H9 (cell line): ENCODE results near the gene PPP1R27. TPM values are rescaled to one million over a fixed set of nuclear protein-coding genes. Genes with fewer than 3 reads are reported as not detected.
A peak's percentile ranks its signal among the peaks of the same experiment; 100 is the strongest.

ENCODE experiments used
- DNase-seq: peaks from one replicate; pipeline ENCODE4 v3.0.0-alpha.2; 2017
- H2AFZ ChIP-seq: one replicate; pipeline ENCODE4 v1.6.1; 2013; ENCODE audit warnings: mild to moderate bottlenecking, low read length, control low read depth, moderate library complexity
- H2AK5ac ChIP-seq: 2 replicates; pipeline ENCODE4 v1.6.1; 2013; ENCODE audit warnings: low read length, control low read depth, mixed read lengths; ENCODE audit not compliant: insufficient read length
- H2BK120ac ChIP-seq: one replicate; pipeline ENCODE4 v1.6.1; 2013; ENCODE audit warnings: low read depth, mild to moderate bottlenecking, low read length, control low read depth, inconsistent platforms; ENCODE audit not compliant: poor library complexity, severe bottlenecking
- H2BK12ac ChIP-seq: 2 replicates; pipeline ENCODE4 v1.6.1; 2013; ENCODE audit warnings: low read length, control low read depth, mixed read lengths, low read depth; ENCODE audit not compliant: insufficient read length
- H2BK15ac ChIP-seq: 2 replicates; pipeline ENCODE4 v1.6.1; 2013; ENCODE audit warnings: low read depth, low read length, control low read depth
- H2BK20ac ChIP-seq: one replicate; pipeline ENCODE4 v1.6.1; 2013; ENCODE audit warnings: low read depth, mild to moderate bottlenecking, low read length, control low read depth, inconsistent platforms; ENCODE audit not compliant: poor library complexity, severe bottlenecking
- H2BK5ac ChIP-seq: 2 replicates; pipeline ENCODE4 v1.6.1; 2013; ENCODE audit warnings: low read length, control low read depth, mixed read lengths; ENCODE audit not compliant: insufficient read length
- H3K14ac ChIP-seq: 2 replicates; pipeline ENCODE4 v1.6.1; 2013; ENCODE audit warnings: low read length, control low read depth; ENCODE audit not compliant: insufficient read depth
- H3K18ac ChIP-seq: 2 replicates; pipeline ENCODE4 v1.6.1; 2013; ENCODE audit warnings: low read depth, mild to moderate bottlenecking, mixed read lengths, low read length, control low read depth; ENCODE audit not compliant: insufficient read length
- H3K23ac ChIP-seq: 2 replicates; pipeline ENCODE4 v1.6.1; 2013; ENCODE audit warnings: low read length, control low read depth, mixed read lengths, low read depth; ENCODE audit not compliant: insufficient read length
- H3K23me2 ChIP-seq: 2 replicates; pipeline ENCODE4 v1.6.1; 2013; ENCODE audit warnings: low read depth, mild to moderate bottlenecking, mixed read lengths, low read length, control low read depth; ENCODE audit not compliant: insufficient read length, poor library complexity, severe bottlenecking
- H3K27ac ChIP-seq: 2 replicates; pipeline ENCODE4 v1.5.1; 2013; ENCODE audit warnings: low read length, control low read depth, mixed read lengths, low read depth; ENCODE audit not compliant: insufficient read length
- H3K27me3 ChIP-seq: 2 replicates; pipeline ENCODE4 v1.6.1; 2013; ENCODE audit warnings: low read length, control low read depth, inconsistent platforms; ENCODE audit not compliant: insufficient read depth
- H3K4ac ChIP-seq: 2 replicates; pipeline ENCODE4 v1.6.1; 2013; ENCODE audit warnings: low read depth, mild to moderate bottlenecking, control low read depth, inconsistent platforms, low read length, moderate library complexity
- H3K4me1 ChIP-seq: 2 replicates; pipeline ENCODE4 v1.6.1; 2013; ENCODE audit warnings: low read length, control low read depth, inconsistent platforms; ENCODE audit not compliant: insufficient read depth
- H3K4me2 ChIP-seq: 2 replicates; pipeline ENCODE4 v1.6.1; 2013; ENCODE audit warnings: low read length, control low read depth, mixed read lengths; ENCODE audit not compliant: insufficient read length, insufficient read depth
- H3K56ac ChIP-seq: 2 replicates; pipeline ENCODE4 v1.6.1; 2013; ENCODE audit warnings: low read depth, mild to moderate bottlenecking, mixed read lengths, low read length, control low read depth; ENCODE audit not compliant: insufficient read length
- H3K79me1 ChIP-seq: 2 replicates; pipeline ENCODE4 v1.6.1; 2013; ENCODE audit warnings: low read depth, mild to moderate bottlenecking, moderate library complexity, low read length, control low read depth, inconsistent platforms; ENCODE audit not compliant: insufficient read depth, poor library complexity, severe bottlenecking
- H3K79me2 ChIP-seq: 2 replicates; pipeline ENCODE4 v1.6.1; 2013; ENCODE audit warnings: low read length, control low read depth, inconsistent platforms; ENCODE audit not compliant: insufficient read depth
- H3K9ac ChIP-seq: 2 replicates; pipeline ENCODE4 v1.6.1; 2013; ENCODE audit warnings: low read length, control low read depth, mixed read lengths; ENCODE audit not compliant: insufficient read length; ENCODE audit errors: extremely low read depth
- H3K9me3 ChIP-seq: one replicate; pipeline ENCODE4 v1.6.1; 2013; ENCODE audit warnings: low read depth, low read length, inconsistent platforms; ENCODE audit not compliant: control insufficient read depth
- H3T11ph ChIP-seq: one replicate; pipeline ENCODE4 v1.6.1; 2013; ENCODE audit warnings: mild to moderate bottlenecking, low read length, control low read depth, inconsistent platforms
- H4K20me1 ChIP-seq: one replicate; pipeline ENCODE4 v1.6.1; 2013; ENCODE audit not compliant: control insufficient read depth, insufficient read length, insufficient read depth
- H4K5ac ChIP-seq: 2 replicates; pipeline ENCODE4 v1.6.1; 2013; ENCODE audit warnings: low read depth, mild to moderate bottlenecking, mixed read lengths, low read length, control low read depth; ENCODE audit not compliant: insufficient read length
- H4K8ac ChIP-seq: replicated peaks from 2 replicates; pipeline ENCODE4 v1.6.1; 2013; ENCODE audit warnings: low read length, control low read depth, mixed read lengths, low read depth; ENCODE audit not compliant: insufficient read length
- H4K91ac ChIP-seq: 2 replicates; pipeline ENCODE4 v1.6.1; 2013; ENCODE audit warnings: low read depth, mild to moderate bottlenecking, moderate library complexity, mixed read lengths, low read length, control low read depth; ENCODE audit not compliant: insufficient read length
- H3K27ac Mint-ChIP-seq, 3 experiments: 2 replicates in 2 of 3; 3 replicates in 1 of 3; pipeline ENCODE4 v1.8.0; 2020 to 2021; ENCODE audit warnings: mixed read lengths in 3 of 3, mild to moderate bottlenecking in 1 of 3, moderate library complexity in 1 of 3
- H3K27me3 Mint-ChIP-seq: 2 replicates; pipeline ENCODE4 v1.8.0; 2021; ENCODE audit warnings: low read depth, mild to moderate bottlenecking, moderate library complexity, mixed read lengths
- H3K36me3 Mint-ChIP-seq, 3 experiments: 2 replicates in 2 of 3; 3 replicates in 1 of 3; pipeline ENCODE4 v1.8.0; 2020 to 2021; ENCODE audit warnings: low read depth in 3 of 3, mixed read lengths in 3 of 3; ENCODE audit not compliant: insufficient read depth in 1 of 3
- H3K4me1 Mint-ChIP-seq, 2 experiments: 2 replicates each; pipeline ENCODE4 v1.8.0; 2020; ENCODE audit warnings: mixed read lengths in 2 of 2
- H3K4me3 Mint-ChIP-seq, 2 experiments: 2 replicates in 1 of 2; 3 replicates in 1 of 2; pipeline ENCODE4 v1.8.0; 2020 to 2021; ENCODE audit warnings: mild to moderate bottlenecking in 2 of 2, mixed read lengths in 2 of 2, moderate library complexity in 1 of 2
- H3K9me3 Mint-ChIP-seq, 2 experiments: 2 replicates in 1 of 2; 3 replicates in 1 of 2; pipeline ENCODE4 v1.8.0; 2020; ENCODE audit warnings: mild to moderate bottlenecking in 2 of 2, mixed read lengths in 2 of 2, moderate library complexity in 1 of 2
- WGBS: extraction: QIAGEN DNeasy Blood & Tissue Kit; methylation state at CpG from one replicate; pipeline ENCODE4 v1.1.7; 2013; ENCODE audit warnings: missing lambda C conversion rate, low lambda C conversion rate, mixed read lengths; ENCODE audit not compliant: insufficient read length; ENCODE audit errors: extremely low coverage; 5-methylcytosine and 5-hydroxymethylcytosine counted together
- long read RNA-seq: library from polyadenylated mRNA; unstranded; transcript quantifications from one replicate; pipeline ENCODE4 v2.0.0, GENCODE V29; 2020
- total RNA-seq: library from RNA; stranded (reverse); gene quantifications from 2 replicates; pipeline ENCODE4 v1.2.1, GENCODE V29; 2021
- TF ChIP-seq, protein P1 (sequence below): fragments of 200-600 bp; sonication (generic); conservative IDR thresholded peaks from 3 replicates; pipeline ENCODE4 v1.8.0; 2021; ENCODE audit warnings: antibody characterized with exemption, mild to moderate bottlenecking

Gene PPP1R27
- 0.15 and 0.22 TPM in 2 replicates for total RNA-seq
- long read RNA-seq, result 0 reads

DNA sequence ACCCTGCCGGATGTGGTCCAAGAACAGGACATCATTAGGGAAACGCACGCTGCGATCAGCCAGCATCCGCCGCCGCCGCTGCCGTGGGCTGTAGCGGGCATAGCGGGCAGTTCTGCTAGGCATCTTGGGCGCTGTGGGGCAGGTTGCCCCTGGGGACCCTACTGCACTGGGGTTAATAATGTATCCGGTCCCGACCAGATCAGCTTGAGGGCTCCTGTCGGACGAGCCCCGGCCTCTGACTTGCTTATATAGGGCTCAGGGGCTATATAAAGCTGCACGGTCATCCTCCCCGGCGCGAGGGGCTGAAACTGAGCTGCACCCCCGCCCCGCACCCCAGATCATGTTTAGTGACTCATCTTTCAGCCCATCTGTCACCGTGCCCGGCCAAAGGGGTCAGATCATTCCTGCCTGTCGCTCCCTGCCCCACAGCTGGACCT lies at the start of gene PPP1R27:
Gene PPP1R27, minus strand, starts transcription at position 220 of the 437 bp plus-strand sequence. Its CDS starts 97 bp downstream, at position 123.
- H2BK15ac ChIP-seq, result no peak within 1 kb of the TSS
- no peak within 1 kb of the TSS for H2AK5ac ChIP-seq
- no peak within 1 kb of the TSS for H2BK20ac ChIP-seq
- H3K27ac ChIP-seq, result no peak within 1 kb of the TSS
- H3K56ac ChIP-seq, result no peak within 1 kb of the TSS
- H2BK5ac ChIP-seq, result no peak within 1 kb of the TSS
- H3K23ac ChIP-seq, result no peak within 1 kb of the TSS
- H3K18ac ChIP-seq, result peak within 1 kb of the TSS; percentile 96
- WGBS, result no CpG with 5 or more reads among the region's 26 CpGs
- no peak within 1 kb of the TSS for H4K91ac ChIP-seq
- H2BK120ac ChIP-seq, result no peak within 1 kb of the TSS
- H3K14ac ChIP-seq, result no peak within 1 kb of the TSS
- H3K9me3 ChIP-seq, result no peaks in the 10 kb centered on the region
- no peak within 1 kb of the TSS for H4K5ac ChIP-seq
- H4K20me1 ChIP-seq, result no peaks in the 10 kb centered on the region
- Mint-ChIP-seq H3K27me3 (no peaks in the 10 kb centered on the region; the same call in 1 of the 2 replicates), H3K4me3 (peak within 1 kb of the TSS; percentile 87 to 94), H3K4me1 (peaks cover 11% of the 10 kb centered on the region in 2 experiments), H3K9me3 (no peaks in the 10 kb centered on the region), H3K27ac (peak within 1 kb of the TSS; percentile 85 to 96 (median 95); a peak in 4 of 7 replicates), H3K36me3 (peaks cover 0 to 6% (median 0%) of the 10 kb centered on the region in 3 experiments; a peak in 4 of 7 replicates)
- peaks cover 17% of the 10 kb centered on the region for H3K23me2 ChIP-seq
- peaks cover 5% of the 10 kb centered on the region; the same call in 1 of the 2 replicates for H3K79me2 ChIP-seq
- H3K4me2 ChIP-seq, result peak within 1 kb of the TSS; percentile 75
- H2AFZ ChIP-seq, result no peak within 1 kb of the TSS
- no peak within 1 kb of the TSS for H4K8ac ChIP-seq
- peak within 1 kb of the TSS; percentile 98 for H3K9ac ChIP-seq
- H3K4me1 ChIP-seq, result no peaks in the 10 kb centered on the region; the same call in 1 of the 2 replicates
- no peak for DNase-seq
- TF ChIP-seq, protein P1, sequence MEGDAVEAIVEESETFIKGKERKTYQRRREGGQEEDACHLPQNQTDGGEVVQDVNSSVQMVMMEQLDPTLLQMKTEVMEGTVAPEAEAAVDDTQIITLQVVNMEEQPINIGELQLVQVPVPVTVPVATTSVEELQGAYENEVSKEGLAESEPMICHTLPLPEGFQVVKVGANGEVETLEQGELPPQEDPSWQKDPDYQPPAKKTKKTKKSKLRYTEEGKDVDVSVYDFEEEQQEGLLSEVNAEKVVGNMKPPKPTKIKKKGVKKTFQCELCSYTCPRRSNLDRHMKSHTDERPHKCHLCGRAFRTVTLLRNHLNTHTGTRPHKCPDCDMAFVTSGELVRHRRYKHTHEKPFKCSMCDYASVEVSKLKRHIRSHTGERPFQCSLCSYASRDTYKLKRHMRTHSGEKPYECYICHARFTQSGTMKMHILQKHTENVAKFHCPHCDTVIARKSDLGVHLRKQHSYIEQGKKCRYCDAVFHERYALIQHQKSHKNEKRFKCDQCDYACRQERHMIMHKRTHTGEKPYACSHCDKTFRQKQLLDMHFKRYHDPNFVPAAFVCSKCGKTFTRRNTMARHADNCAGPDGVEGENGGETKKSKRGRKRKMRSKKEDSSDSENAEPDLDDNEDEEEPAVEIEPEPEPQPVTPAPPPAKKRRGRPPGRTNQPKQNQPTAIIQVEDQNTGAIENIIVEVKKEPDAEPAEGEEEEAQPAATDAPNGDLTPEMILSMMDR, result no peak
- H2BK12ac ChIP-seq, result no peak within 1 kb of the TSS
- peak within 1 kb of the TSS; percentile 2; the same call in 1 of the 2 replicates for H3K4ac ChIP-seq
- H3K27me3 ChIP-seq, result no peaks in the 10 kb centered on the region
- peaks cover 7% of the 10 kb centered on the region for H3K79me1 ChIP-seq
- H3T11ph ChIP-seq, result no peak within 1 kb of the TSS
